PFSK-1 (cell line): ENCODE measurements around the gene AMELY.

ENCODE experiments used
- POLR2AphosphoS5 ChIP-seq: IDR thresholded peaks from 2 replicates; pipeline ENCODE4 v1.6.1; 2012; ENCODE audit warnings: low read depth, mild to moderate bottlenecking, control low read depth, low read length, moderate library complexity
- SIN3A ChIP-seq: IDR thresholded peaks from 2 replicates; pipeline ENCODE4 v1.6.1; 2012; ENCODE audit warnings: mild to moderate bottlenecking, low read length, moderate library complexity, borderline replicate concordance; ENCODE audit not compliant: insufficient read depth
- TF ChIP-seq, protein P1 (sequence below), 2 experiments: IDR thresholded peaks; 2 replicates each; pipeline versions ENCODE4 v1.6.1 to v1.8.0; 2011 to 2012; ENCODE audit warnings: low read depth in 2 of 2, low read length in 2 of 2, control low read depth in 1 of 2, inconsistent platforms in 1 of 2, mild to moderate bottlenecking in 1 of 2, moderate library complexity in 1 of 2; ENCODE audit not compliant: insufficient read depth in 1 of 2

GRCh38 chrY:6935497-6935896, 23.9 kb upstream of the AMELY start:
- TF ChIP-seq SIN3A (no peak), POLR2AphosphoS5 (no peak)
- TF ChIP-seq, protein P1, sequence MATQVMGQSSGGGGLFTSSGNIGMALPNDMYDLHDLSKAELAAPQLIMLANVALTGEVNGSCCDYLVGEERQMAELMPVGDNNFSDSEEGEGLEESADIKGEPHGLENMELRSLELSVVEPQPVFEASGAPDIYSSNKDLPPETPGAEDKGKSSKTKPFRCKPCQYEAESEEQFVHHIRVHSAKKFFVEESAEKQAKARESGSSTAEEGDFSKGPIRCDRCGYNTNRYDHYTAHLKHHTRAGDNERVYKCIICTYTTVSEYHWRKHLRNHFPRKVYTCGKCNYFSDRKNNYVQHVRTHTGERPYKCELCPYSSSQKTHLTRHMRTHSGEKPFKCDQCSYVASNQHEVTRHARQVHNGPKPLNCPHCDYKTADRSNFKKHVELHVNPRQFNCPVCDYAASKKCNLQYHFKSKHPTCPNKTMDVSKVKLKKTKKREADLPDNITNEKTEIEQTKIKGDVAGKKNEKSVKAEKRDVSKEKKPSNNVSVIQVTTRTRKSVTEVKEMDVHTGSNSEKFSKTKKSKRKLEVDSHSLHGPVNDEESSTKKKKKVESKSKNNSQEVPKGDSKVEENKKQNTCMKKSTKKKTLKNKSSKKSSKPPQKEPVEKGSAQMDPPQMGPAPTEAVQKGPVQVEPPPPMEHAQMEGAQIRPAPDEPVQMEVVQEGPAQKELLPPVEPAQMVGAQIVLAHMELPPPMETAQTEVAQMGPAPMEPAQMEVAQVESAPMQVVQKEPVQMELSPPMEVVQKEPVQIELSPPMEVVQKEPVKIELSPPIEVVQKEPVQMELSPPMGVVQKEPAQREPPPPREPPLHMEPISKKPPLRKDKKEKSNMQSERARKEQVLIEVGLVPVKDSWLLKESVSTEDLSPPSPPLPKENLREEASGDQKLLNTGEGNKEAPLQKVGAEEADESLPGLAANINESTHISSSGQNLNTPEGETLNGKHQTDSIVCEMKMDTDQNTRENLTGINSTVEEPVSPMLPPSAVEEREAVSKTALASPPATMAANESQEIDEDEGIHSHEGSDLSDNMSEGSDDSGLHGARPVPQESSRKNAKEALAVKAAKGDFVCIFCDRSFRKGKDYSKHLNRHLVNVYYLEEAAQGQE (IDR thresholded peaks at IDR 0.05; ENCODE audit: insufficient read depth in 1 of 2, low read depth in 2 of 2, low read length in 2 of 2) = no peak
